NCI-H2107 treated with DMSO at 0.1 percent for 48 hours (cell line): ENCODE data around the gene ACVR1.

Source experiments
- DNase-seq: peaks from one replicate; lab custom pipeline; 2025; ENCODE audit not compliant: unreplicated experiment; lab: John Stamatoyannopoulos, UW

Gene ACVR1

GRCh38 chr2:157793053-157793612 is 83.0 kb downstream of the ACVR1 start:
- DNase-seq: no peak

GRCh38 chr2:157792335-157793052 is 83.6 kb downstream of the ACVR1 start:
- DNase-seq: no peak

GRCh38 chr2:157790780-157791179 is 85.3 kb downstream of the ACVR1 start:
- no peak for DNase-seq

GRCh38 chr2:157789933-157790511 is 86.1 kb downstream of the ACVR1 start:
- DNase-seq: peak; percentile 17

- no peak for DNase-seq
Measured at GRCh38 chr2:157789256-157789655, 86.9 kb downstream of the ACVR1 start.

GRCh38 chr2:157788201-157788600 is 87.9 kb downstream of the ACVR1 start:
- DNase-seq: no peak

GRCh38 chr2:157787364-157787938 is 88.7 kb downstream of the ACVR1 start:
- DNase-seq: no peak

- no peak for DNase-seq
Measured at GRCh38 chr2:157786663-157787363, 89.3 kb downstream of the ACVR1 start.

GRCh38 chr2:157785866-157786662 is 90.1 kb downstream of the ACVR1 start:
- no peak for DNase-seq

- DNase-seq: no peak
Measured at GRCh38 chr2:157785200-157785599, 90.9 kb downstream of the ACVR1 start.

GRCh38 chr2:157784823-157785175 is 91.3 kb downstream of the ACVR1 start:
- no peak for DNase-seq

GRCh38 chr2:157784169-157784822 is 91.8 kb downstream of the ACVR1 start:
- peak; percentile 13 for DNase-seq

GRCh38 chr2:157783245-157783644 is 92.9 kb downstream of the ACVR1 start:
- no peak for DNase-seq

GRCh38 chr2:157782057-157782845 is 93.9 kb downstream of the ACVR1 start:
- DNase-seq: no peak

- no peak for DNase-seq
Measured at GRCh38 chr2:157780211-157780610, 95.9 kb downstream of the ACVR1 start.

GRCh38 chr2:157779794-157780193 is 96.3 kb downstream of the ACVR1 start:
- DNase-seq: no peak

GRCh38 chr2:157777427-157777826 is 98.7 kb downstream of the ACVR1 start:
- no peak for DNase-seq

- DNase-seq: no peak
Measured at GRCh38 chr2:157771234-157771633, 104.9 kb downstream of the ACVR1 start.

- no peak for DNase-seq
Measured at GRCh38 chr2:157769856-157770255, 106.3 kb downstream of the ACVR1 start.

- no peak for DNase-seq
Measured at GRCh38 chr2:157764386-157764785, 111.7 kb downstream of the ACVR1 start.
